Lower lobe of right lung (tissue), 2 donors: Measurements from ENCODE around the gene MEG3. TPM values are rescaled to one million over a fixed set of nuclear protein-coding genes. Genes with fewer than 3 reads are reported as not detected.

Experiments used
- ATAC-seq, 2 donors: fragments of 200-7000 bp; cut with Tn5 transposase; one replicate each; pipeline ENCODE4 v1.9.1; 2020 to 2022; ENCODE audit warnings: mild to moderate bottlenecking in 2 of 2, moderate library complexity in 2 of 2
- DNase-seq: peaks from one replicate; pipeline ENCODE4 v3.0.0-alpha.2; 2020
- H3K27ac ChIP-seq: fragments of 200-600 bp; one replicate; pipeline ENCODE4 v1.8.0; 2022
- H3K27me3 ChIP-seq: fragments of 200-600 bp; one replicate; pipeline ENCODE4 v1.8.0; 2022; ENCODE audit warnings: low read depth
- H3K36me3 ChIP-seq: fragments of 200-600 bp; one replicate; pipeline ENCODE4 v1.8.0; 2022; ENCODE audit warnings: mild to moderate bottlenecking
- H3K4me1 ChIP-seq: fragments of 200-600 bp; one replicate; pipeline ENCODE4 v1.8.0; 2022
- H3K4me3 ChIP-seq: fragments of 200-600 bp; one replicate; pipeline ENCODE4 v1.8.0; 2022; ENCODE audit warnings: mild to moderate bottlenecking
- H3K9me3 ChIP-seq: fragments of 200-600 bp; one replicate; pipeline ENCODE4 v1.8.0; 2022
- CTCF ChIP-seq: fragments of 200-600 bp; IDR thresholded peaks from one replicate; pipeline ENCODE4 v1.8.0; 2022; ENCODE audit warnings: antibody characterized with exemption, mild to moderate bottlenecking
- intact Hi-C: fragments of 100-400 bp; cut with DNase I; formaldehyde crosslinking; loops from one replicate; pipeline ENCODE4 v1.11.0; 2022
- total RNA-seq: library from RNA; stranded (reverse); fragmentation: NEBNext Ultra II Directional; extraction: Animal tissue kit (Norgen Biotek cat#: 25700); gene quantifications from one replicate; pipeline ENCODE4 v1.2.1, GENCODE V29; 2021
- donor health status: DM: no; HTN: yes; CAD: no; lungs with severe emphysema.

Gene MEG3
- total RNA-seq, 1 donor from 2014 or later, result 16.6 TPM

GRCh38 chr14:100839315-100839585 is 13.3 kb downstream of the MEG3 start:
- Histone ChIP-seq H3K27me3 (no peaks in the 10 kb centered on the region), H3K9me3 (no peaks in the 10 kb centered on the region), H3K4me3 (no peak overlapping the region), H3K36me3 (no peaks in the 10 kb centered on the region), H3K27ac (no peak overlapping the region), H3K4me1 (no peaks in the 10 kb centered on the region)
- no peak for TF ChIP-seq CTCF
- intact Hi-C loops, result no loop called here
- DNase-seq (no peak), ATAC-seq (no peak)

DNA sequence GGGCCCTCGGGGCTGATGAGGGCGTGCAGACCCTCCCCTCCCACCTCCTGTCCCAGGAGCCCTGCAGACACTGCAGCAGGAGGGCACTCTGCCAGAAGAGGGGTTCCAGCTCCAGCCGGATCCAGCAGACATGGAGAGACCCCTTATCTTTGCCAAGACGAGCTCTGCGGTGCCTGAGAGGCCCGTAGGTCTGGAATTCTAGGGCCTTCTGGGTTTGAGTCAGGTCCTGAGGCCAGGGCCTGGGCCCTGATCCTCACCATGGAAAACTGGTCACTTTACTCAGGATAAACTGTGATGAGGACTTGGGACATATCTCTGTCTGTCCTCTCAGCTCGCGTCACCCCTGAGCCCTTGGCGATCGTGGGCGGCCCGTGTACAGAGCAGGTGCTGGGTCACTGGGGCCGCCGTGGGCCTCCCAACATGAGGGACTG is 13.8 kb downstream of the MEG3 start:
- H3K4me1 ChIP-seq, result no peaks in the 10 kb centered on the region
- no peaks in the 10 kb centered on the region for H3K36me3 ChIP-seq
- ATAC-seq (no peak), DNase-seq (peak; percentile 38)
- intact Hi-C loops, result no loop called here
- no peak for TF ChIP-seq CTCF
- H3K27ac ChIP-seq, result no peak overlapping the region
- H3K27me3 ChIP-seq, result no peaks in the 10 kb centered on the region
- H3K4me3 ChIP-seq, result no peak overlapping the region
- H3K9me3 ChIP-seq, result no peaks in the 10 kb centered on the region

DNA sequence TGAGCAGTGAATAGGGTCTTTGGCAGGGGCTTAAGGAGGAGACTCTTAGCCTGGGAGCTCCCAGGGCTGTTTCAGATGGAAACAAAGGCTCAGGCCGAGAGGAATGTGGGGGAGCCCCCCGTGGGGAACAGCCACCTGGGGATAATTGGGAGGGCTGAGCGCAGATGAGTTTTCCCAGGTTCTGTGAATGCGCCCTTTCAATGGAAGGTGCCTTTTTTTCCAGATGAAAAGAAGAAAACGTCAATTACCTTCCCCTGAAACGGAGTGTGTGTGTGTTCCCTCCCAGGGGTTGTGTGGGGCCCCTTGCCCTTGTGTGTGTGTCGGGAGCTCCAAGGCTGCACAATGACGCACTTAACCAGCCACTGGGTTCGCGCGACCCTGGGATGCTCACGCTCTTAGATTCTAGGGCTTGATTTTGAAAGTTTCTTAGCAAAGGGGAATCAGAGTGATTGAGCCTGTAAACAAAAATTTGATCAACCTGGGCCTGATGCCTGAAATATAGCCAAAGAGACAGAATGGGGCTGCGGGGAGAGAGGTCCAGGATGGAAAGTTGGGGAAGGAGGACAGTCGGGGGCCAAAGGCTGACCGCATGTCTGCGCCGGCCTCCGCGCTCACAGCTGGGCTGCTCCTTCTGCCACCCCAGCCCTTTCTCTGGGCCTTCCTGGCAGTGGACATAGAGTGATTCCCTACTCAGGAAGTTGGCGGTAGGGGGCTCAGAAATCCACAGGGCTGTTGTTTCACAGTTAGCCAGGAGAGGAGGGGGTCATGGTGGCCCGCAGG is 14.6 kb downstream of the MEG3 start:
- no peak for TF ChIP-seq CTCF
- peak; percentile 20 for DNase-seq
- H3K36me3 ChIP-seq, result no peaks in the 10 kb centered on the region
- H3K4me1 ChIP-seq, result no peaks in the 10 kb centered on the region
- H3K27ac ChIP-seq, result no peak overlapping the region
- no peak overlapping the region for H3K4me3 ChIP-seq
- no peak for ATAC-seq
- H3K9me3 ChIP-seq, result no peaks in the 10 kb centered on the region
- intact Hi-C loops, result no loop called here
- H3K27me3 ChIP-seq, result no peaks in the 10 kb centered on the region

- no peaks in the 10 kb centered on the region for H3K4me1 ChIP-seq
- H3K27ac ChIP-seq, result no peak overlapping the region
- H3K36me3 ChIP-seq, result no peaks in the 10 kb centered on the region
- no peak for TF ChIP-seq CTCF
- H3K4me3 ChIP-seq, result no peak overlapping the region
- no peak for ATAC-seq
- H3K27me3 ChIP-seq, result no peaks in the 10 kb centered on the region
- DNase-seq, result peak; percentile 44
- H3K9me3 ChIP-seq, result no peaks in the 10 kb centered on the region
- intact Hi-C loops, result no loop called here
Measured at GRCh38 chr14:100841066-100841760, 15.3 kb downstream of the MEG3 start.

- Histone ChIP-seq H3K27ac (no peak overlapping the region), H3K36me3 (no peaks in the 10 kb centered on the region), H3K27me3 (no peaks in the 10 kb centered on the region), H3K9me3 (no peaks in the 10 kb centered on the region), H3K4me1 (no peaks in the 10 kb centered on the region), H3K4me3 (no peak overlapping the region)
- ATAC-seq (no peak), DNase-seq (peak; percentile 32)
- intact Hi-C loops, result no loop called here
- no peak for TF ChIP-seq CTCF
Measured at GRCh38 chr14:100841761-100842403, 16.0 kb downstream of the MEG3 start.
